ENCODE data around the gene DBX2.
"Not testable (repeated sequence)": the region's sequence is repeated elsewhere in the genome, so short reads cannot be mapped to it uniquely, and the experiment has no call there.

Gene DBX2

GRCh38 chr12:45008211-45008610, 42.7 kb downstream of the DBX2 start:
- no peak for DNase-seq

- DNase-seq = no peak
Measured at GRCh38 chr12:44999355-44999754, 51.5 kb downstream of the DBX2 start.

DNA sequence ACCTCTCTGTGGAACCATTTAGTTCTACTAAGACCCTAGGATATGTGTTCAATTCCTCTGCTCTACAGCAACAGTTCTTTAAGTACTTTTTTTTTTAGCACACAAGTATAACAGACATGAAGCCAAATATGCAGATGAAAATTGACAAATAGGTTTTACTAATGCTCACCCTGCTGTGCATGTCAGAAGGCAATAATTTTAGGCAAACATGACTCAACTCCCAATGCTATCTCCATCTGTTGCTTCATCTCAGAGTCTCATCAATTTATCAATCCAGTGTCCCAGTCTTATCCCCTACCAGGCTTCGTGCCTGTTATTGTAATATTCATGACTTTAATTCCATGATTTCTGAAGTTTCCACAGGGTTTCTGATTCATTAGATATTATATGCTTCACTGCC, 57.7 kb downstream of the DBX2 start:
- no peak for DNase-seq

GRCh38 chr12:44984863-44985262, 66.0 kb downstream of the DBX2 start:
- DNase-seq = not testable (repeated sequence)

- DNase-seq = no peak
Measured at GRCh38 chr12:44979918-44980317, 71.0 kb downstream of the DBX2 start.

GRCh38 chr12:44976246-44976645, 74.7 kb downstream of the DBX2 start:
- DNase-seq = no peak

DNA sequence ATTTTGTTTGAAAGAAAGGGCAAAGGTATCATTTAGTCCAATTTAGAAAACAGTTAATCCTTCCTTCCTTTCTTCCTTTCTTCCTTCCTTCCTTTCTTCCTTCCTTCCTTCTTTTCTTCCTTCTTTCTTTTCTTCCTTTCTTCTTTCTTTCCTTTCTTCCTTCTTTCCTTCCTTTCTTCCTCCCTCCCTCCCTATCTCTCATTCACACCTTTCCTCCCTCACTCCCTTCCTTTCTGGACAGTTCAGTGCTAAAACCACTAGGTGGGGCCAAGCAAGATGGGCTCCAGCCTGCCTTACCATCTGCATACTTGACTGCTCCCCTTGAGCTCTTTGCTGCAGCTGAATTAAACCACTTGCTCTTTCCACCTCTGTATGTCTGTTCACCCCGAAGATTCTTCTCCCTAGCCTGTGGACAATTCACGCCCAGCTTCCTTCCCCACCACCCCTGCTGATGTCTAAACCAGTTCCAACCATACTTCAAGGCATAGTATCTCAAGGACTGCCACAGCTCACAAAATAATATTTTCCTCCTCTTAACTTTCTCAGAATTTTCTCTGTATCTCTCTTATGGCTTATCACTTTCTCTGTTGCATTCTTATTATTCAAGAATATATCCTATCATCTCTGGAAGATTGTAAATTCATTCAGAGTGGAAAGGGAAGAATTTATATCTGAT, 78.0 kb downstream of the DBX2 start:
- peak; percentile 9 for DNase-seq

DNA sequence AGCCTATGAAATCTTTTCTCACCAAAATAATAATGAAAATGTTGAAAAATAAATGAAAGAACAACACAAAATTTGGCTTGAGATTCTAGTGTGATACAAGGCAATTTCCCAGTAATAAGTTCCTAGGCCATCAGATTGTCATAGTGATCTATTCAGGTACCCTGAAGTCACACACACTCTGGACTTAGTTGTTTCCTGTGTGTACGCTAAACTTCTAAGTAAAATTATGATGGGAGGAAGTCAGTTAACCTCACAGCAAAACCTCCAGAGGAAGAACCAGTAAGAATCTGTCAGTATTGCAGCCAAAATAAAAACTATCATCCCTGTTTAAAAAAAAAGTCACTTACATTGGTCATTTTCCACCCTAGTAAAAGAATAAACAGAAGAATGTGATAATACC, 81.9 kb downstream of the DBX2 start:
- DNase-seq = peak; percentile 26
